Neural progenitor cell (in vitro differentiated cells): Measurements from ENCODE around the gene BCAS1.

Experiments
- CTCF ChIP-seq: fragments of 200-600 bp; sonication (generic); IDR thresholded peaks from 2 replicates; pipeline ENCODE4 v1.5.1; 2017; ENCODE audit warnings: antibody characterized with exemption, mild to moderate bottlenecking
- EZH2 ChIP-seq: fragments of 200-600 bp; sonication (generic); IDR thresholded peaks from 2 replicates; pipeline ENCODE4 v1.6.1; 2017; ENCODE audit warnings: antibody characterized with exemption, mild to moderate bottlenecking, moderate library complexity

GRCh38 chr20:53966774-53967398 lies 103.5 kb downstream of the BCAS1 start:
- TF ChIP-seq CTCF (no peak), EZH2 (no peak)
